Measurements from ENCODE around the gene SORCS1.

DNA sequence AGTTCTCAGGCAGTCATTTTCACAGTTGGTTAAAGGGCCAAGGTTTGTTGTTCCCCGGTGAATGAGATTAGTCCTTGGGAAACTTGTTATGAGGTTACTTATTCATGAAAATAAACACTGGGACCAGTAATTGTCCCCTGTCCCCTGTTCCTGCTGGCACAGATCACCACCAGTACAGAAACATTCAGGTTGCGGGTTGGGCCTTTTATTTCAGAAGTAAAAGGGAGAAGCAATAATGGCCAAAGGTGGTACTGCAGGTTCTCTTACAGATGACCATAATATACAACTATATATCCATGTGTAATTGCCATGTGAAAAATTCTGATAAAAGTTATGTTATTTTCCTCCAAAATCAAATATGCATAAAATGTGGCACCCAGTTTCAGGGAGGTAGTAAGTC, 442.0 kb downstream of the SORCS1 start:
- TF ChIP-seq, protein P1, sequence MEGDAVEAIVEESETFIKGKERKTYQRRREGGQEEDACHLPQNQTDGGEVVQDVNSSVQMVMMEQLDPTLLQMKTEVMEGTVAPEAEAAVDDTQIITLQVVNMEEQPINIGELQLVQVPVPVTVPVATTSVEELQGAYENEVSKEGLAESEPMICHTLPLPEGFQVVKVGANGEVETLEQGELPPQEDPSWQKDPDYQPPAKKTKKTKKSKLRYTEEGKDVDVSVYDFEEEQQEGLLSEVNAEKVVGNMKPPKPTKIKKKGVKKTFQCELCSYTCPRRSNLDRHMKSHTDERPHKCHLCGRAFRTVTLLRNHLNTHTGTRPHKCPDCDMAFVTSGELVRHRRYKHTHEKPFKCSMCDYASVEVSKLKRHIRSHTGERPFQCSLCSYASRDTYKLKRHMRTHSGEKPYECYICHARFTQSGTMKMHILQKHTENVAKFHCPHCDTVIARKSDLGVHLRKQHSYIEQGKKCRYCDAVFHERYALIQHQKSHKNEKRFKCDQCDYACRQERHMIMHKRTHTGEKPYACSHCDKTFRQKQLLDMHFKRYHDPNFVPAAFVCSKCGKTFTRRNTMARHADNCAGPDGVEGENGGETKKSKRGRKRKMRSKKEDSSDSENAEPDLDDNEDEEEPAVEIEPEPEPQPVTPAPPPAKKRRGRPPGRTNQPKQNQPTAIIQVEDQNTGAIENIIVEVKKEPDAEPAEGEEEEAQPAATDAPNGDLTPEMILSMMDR (conservative IDR thresholded peaks at IDR 0.05) = no peak
- TF ChIP-seq EZH2 (IDR thresholded peaks at IDR 0.05; ENCODE audit: low read depth) = no peak

All from PC-9 (cell line).